Measurements from ENCODE around the gene TMEM45A.

TMEM45A gene

GRCh38 chr3:100535610-100535943 is 43.2 kb downstream of the TMEM45A start:
- no peak overlapping the region for H2AFZ ChIP-seq (ENCODE audit: low read depth, low read length, severe bottlenecking)
- H3K9ac ChIP-seq (ENCODE audit: low read length) = no peak overlapping the region
- H3K27me3 ChIP-seq (ENCODE audit: low read length) = no peaks in the 10 kb centered on the region
- H4K20me1 ChIP-seq (ENCODE audit: low read depth, low read length) = no peaks in the 10 kb centered on the region
- no peaks in the 10 kb centered on the region for H3F3A ChIP-seq (ENCODE audit: insufficient read depth)
- no peaks in the 10 kb centered on the region for H3K79me2 ChIP-seq (ENCODE audit: insufficient read depth, low read length)
- H3K4me3 ChIP-seq (ENCODE audit: insufficient read depth, low read length, poor library complexity, severe bottlenecking) = no peak overlapping the region
- H3K36me3 ChIP-seq (ENCODE audit: low read length) = no peaks in the 10 kb centered on the region
- no peak overlapping the region for H3K27ac ChIP-seq (ENCODE audit: low read depth, low read length)
- no peaks in the 10 kb centered on the region for H3K9me3 ChIP-seq (ENCODE audit: insufficient read depth, low read length)
- no peak for TF ChIP-seq EZH2phosphoT487 (conservative IDR thresholded peaks at IDR 0.05; ENCODE audit: low read length)
- TF ChIP-seq, protein P1, sequence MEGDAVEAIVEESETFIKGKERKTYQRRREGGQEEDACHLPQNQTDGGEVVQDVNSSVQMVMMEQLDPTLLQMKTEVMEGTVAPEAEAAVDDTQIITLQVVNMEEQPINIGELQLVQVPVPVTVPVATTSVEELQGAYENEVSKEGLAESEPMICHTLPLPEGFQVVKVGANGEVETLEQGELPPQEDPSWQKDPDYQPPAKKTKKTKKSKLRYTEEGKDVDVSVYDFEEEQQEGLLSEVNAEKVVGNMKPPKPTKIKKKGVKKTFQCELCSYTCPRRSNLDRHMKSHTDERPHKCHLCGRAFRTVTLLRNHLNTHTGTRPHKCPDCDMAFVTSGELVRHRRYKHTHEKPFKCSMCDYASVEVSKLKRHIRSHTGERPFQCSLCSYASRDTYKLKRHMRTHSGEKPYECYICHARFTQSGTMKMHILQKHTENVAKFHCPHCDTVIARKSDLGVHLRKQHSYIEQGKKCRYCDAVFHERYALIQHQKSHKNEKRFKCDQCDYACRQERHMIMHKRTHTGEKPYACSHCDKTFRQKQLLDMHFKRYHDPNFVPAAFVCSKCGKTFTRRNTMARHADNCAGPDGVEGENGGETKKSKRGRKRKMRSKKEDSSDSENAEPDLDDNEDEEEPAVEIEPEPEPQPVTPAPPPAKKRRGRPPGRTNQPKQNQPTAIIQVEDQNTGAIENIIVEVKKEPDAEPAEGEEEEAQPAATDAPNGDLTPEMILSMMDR (IDR thresholded peaks at IDR 0.05; ENCODE audit: insufficient read depth, low read length, poor library complexity, severe bottlenecking) = no peak
- no peaks in the 10 kb centered on the region for H3K9me2 ChIP-seq (replicated peaks; ENCODE audit: insufficient read depth, low read length)
- H3K4me2 ChIP-seq (ENCODE audit: low read depth, low read length, poor library complexity, severe bottlenecking) = no peak overlapping the region

DNA sequence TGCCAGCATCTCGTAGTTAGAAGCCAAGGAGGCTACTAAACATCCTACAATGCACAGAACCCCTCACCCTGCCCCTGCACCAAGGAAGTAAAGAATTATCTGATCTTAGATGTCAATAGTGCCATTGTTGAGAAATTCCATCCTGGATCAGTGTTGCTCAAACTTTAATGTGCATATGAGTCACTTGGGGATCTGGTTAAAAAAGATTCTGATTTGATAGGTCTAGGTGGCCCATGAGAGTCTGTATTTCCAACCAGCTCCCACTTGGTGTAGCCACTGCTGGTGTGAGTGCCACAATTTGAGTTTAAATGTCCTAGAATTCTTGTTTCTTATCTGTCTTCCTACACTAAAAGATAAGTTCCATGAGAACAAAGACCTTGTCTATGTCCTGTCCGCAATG is 43.7 kb downstream of the TMEM45A start:
- Histone ChIP-seq H3K4me2 (ENCODE audit: low read depth, low read length, poor library complexity, severe bottlenecking) (no peak overlapping the region), H3K36me3 (ENCODE audit: low read length) (no peaks in the 10 kb centered on the region), H3K9me2 (replicated peaks; ENCODE audit: insufficient read depth, low read length) (no peaks in the 10 kb centered on the region), H3F3A (ENCODE audit: insufficient read depth) (no peaks in the 10 kb centered on the region), H4K20me1 (ENCODE audit: low read depth, low read length) (no peaks in the 10 kb centered on the region), H3K4me3 (ENCODE audit: insufficient read depth, low read length, poor library complexity, severe bottlenecking) (no peak overlapping the region), H3K9ac (ENCODE audit: low read length) (no peak overlapping the region), H3K27ac (ENCODE audit: low read depth, low read length) (no peak overlapping the region), H3K27me3 (ENCODE audit: low read length) (no peaks in the 10 kb centered on the region), H3K9me3 (ENCODE audit: insufficient read depth, low read length) (no peaks in the 10 kb centered on the region), H2AFZ (ENCODE audit: low read depth, low read length, severe bottlenecking) (no peak overlapping the region), H3K79me2 (ENCODE audit: insufficient read depth, low read length) (no peaks in the 10 kb centered on the region)
- TF ChIP-seq EZH2phosphoT487 (conservative IDR thresholded peaks at IDR 0.05; ENCODE audit: low read length) = no peak
- TF ChIP-seq, protein P1 (IDR thresholded peaks at IDR 0.05; ENCODE audit: insufficient read depth, low read length, poor library complexity, severe bottlenecking) = no peak

GRCh38 chr3:100537646-100538338 is 45.4 kb downstream of the TMEM45A start:
- Histone ChIP-seq H3F3A (ENCODE audit: insufficient read depth) (no peaks in the 10 kb centered on the region), H3K36me3 (ENCODE audit: low read length) (no peaks in the 10 kb centered on the region), H3K27ac (ENCODE audit: low read depth, low read length) (no peak overlapping the region), H3K9ac (ENCODE audit: low read length) (no peak overlapping the region), H3K4me2 (ENCODE audit: low read depth, low read length, poor library complexity, severe bottlenecking) (no peak overlapping the region), H3K27me3 (ENCODE audit: low read length) (no peaks in the 10 kb centered on the region), H3K4me3 (ENCODE audit: insufficient read depth, low read length, poor library complexity, severe bottlenecking) (no peak overlapping the region), H3K9me3 (ENCODE audit: insufficient read depth, low read length) (no peaks in the 10 kb centered on the region), H3K9me2 (replicated peaks; ENCODE audit: insufficient read depth, low read length) (no peaks in the 10 kb centered on the region), H3K79me2 (ENCODE audit: insufficient read depth, low read length) (no peaks in the 10 kb centered on the region), H4K20me1 (ENCODE audit: low read depth, low read length) (no peaks in the 10 kb centered on the region), H2AFZ (ENCODE audit: low read depth, low read length, severe bottlenecking) (no peak overlapping the region)
- TF ChIP-seq, protein P1 (IDR thresholded peaks at IDR 0.05; ENCODE audit: insufficient read depth, low read length, poor library complexity, severe bottlenecking) = no peak
- no peak for TF ChIP-seq EZH2phosphoT487 (conservative IDR thresholded peaks at IDR 0.05; ENCODE audit: low read length)

All from SU-DHL-6 (cell line).